Activated CD8-positive, alpha-beta memory T cell treated with anti-CD3 and anti-CD28 coated beads, Interleukin-2, amount 50 U/mL, for 48 hours (primary cell): Measurements from ENCODE around the gene PYGB.

Experiments used
- DNase-seq: peaks from one replicate; pipeline ENCODE4 v3.0.0-alpha.2; 2020

PYGB gene

DNA sequence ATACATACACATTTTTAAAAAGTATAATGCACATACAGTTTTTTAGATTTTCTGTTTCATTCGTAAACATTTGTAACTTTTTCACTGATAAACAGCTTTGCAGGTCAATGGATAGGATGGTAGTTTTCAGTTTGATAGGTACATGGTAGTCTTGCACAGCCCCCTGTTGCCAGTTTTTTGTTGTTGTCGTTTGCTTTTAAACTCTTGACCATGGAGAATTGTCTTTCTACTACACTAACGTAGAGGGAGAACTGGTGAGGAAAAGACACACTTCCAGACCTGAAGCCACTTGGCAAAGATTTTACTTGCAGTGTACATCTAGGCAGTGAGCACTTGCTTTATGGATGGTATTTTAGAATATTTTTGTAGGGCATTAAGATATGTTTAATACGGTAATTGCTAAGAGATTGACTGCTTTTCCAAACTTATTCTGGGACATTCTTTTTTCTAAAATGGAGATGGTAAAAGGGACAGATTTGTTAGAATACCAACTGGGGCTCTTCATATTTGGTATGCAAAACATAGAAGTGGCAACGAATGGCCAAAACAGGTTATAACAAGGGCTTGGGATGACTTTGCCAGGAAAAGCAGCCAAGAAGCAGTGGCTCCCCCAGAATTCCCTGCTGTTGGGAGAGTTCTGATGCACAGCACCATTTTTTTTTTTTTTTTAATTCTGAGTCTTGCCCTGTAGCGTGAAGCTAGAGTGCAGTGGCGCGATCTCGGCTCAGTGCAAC is 1.5 kb downstream of the PYGB start:
- no peak for DNase-seq

DNA sequence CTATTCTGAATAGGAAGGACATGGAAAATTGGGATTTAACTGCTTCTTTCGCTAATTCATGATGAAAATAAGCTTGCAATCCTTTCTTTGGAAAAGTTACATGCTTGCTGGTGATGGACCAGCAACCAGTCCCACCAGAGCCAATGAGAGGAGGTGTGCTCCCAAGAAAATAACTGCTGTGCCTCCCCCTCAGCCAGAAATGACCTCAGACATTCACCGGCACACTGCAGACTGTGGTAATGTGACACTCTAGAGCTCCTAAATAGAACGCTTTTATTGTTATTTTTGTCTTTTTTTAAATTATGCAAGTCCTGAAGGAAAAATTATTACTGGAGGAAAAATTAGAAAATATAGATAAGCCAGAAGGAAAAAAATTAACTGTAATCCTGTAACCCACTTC is 2.6 kb downstream of the PYGB start:
- no peak for DNase-seq

- no peak for DNase-seq
These were observed 3.1 kb downstream of the PYGB start for GRCh38 chr20:25251019-25251418.

GRCh38 chr20:25251558-25251957 is 3.7 kb downstream of the PYGB start:
- DNase-seq = no peak

DNA sequence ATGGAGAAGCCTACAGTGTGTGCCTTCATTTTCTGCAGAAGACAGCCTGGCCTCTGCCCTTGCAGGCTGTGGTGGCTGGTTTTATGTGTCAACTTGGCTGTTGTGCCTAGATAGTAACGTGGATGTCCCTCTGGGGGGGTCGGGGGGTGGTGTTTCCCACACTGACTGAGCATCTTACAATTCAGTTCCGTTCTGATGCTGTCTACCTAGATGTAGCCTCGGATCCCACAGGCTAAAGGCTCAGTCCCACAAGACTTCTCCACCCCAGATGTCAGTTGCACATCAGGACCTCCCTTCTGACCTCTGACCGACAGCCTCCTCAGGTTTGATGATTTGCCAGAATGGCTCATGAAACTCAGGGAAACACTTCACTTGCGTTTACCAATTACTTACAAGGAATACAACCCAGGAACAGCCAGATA is 4.4 kb downstream of the PYGB start:
- DNase-seq = no peak

DNA sequence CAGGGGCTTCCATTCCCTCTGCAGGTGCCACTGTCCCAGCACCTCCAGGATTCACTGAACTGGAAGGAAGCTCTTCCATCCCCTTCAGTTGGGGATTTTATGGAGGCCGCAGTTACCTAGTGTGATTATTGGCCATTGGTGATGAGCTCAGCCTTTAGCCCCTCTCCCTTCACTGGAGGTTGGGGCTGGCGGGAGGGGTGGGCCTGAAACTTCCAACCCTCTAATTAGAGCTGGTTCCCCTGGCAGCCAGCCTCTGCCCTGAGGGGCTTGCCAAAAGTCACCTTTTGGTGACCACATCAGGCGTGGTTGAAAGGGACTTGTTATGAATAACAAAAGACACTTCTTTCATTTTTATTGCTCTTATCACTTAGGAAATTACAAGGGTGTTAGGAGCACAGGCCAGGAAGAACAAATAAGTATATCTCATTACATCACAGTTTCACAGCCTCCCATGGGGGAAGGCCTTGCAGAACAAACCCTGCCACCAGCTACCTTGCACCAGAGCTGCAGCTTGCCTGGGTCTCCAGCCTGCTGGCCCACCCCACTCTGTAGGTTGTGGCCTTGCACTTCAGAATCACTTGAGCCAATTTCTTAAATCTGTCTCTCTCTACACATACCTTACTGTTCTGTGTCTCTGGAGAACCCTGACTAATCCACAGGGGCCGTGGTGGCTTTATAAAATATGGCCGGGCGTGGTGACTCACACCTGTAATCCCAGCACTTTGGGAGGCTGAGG is 5.0 kb downstream of the PYGB start:
- peak; percentile 46 for DNase-seq

- no peak for DNase-seq
These were observed 5.9 kb downstream of the PYGB start for GRCh38 chr20:25253606-25254275.

DNA sequence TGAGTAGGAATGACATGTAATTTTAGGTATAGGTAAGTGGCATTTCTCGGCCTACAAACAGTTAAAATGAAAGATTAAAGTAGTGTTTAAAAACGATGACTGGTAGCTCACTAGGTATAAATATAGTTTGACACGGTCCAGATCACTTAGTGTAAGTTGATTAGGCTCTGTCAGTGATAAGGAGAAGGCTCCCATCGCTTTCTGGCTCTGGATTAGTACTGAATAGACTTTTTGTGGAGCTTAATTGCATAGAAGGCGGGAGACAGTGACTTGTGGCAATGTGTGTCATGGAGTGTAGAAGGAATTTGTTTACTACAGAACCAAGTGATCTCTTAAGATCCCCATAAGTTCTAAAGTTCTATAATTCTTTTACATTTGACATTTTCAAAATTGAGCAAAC is 6.7 kb downstream of the PYGB start:
- no peak for DNase-seq

- DNase-seq = no peak
These were observed 7.2 kb downstream of the PYGB start for GRCh38 chr20:25254986-25255680.

GRCh38 chr20:25256226-25256859 is 8.5 kb downstream of the PYGB start:
- no peak for DNase-seq

GRCh38 chr20:25257130-25257529 is 9.2 kb downstream of the PYGB start:
- DNase-seq = peak; percentile 39

DNA sequence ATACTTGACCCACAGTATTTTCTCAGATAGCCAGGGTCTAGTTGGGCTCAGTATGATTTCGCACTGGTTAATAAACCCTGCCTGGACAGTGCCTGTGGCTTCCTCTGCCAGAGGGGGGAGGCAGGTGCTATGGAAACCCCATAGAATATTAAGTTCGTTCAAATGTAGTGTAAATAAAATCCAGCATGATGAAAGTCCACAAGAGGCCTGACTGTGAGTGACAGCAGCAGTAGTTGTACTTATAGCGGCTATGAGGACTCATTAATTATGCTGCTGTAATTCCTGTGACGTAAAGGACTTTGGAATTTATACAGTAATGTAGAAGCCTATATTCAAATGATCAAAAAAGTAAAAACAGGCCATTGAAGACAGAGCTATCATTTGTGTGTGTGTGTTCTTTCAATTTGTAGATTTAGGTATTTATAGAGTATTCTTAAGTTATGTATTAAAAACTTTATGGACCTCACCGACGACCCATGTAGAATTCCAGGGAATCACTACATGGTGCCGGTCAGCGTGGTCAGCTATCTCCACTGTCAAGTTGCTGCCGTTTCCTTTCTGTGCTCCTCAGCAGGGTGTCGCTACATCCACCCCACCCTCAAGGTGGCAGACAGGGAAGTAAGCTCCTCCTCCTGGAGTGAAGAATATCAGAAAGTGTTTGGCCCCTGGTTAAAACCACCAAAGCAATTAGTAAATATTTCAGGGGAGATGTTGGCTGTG is 10.0 kb downstream of the PYGB start:
- DNase-seq = peak; percentile 30

DNA sequence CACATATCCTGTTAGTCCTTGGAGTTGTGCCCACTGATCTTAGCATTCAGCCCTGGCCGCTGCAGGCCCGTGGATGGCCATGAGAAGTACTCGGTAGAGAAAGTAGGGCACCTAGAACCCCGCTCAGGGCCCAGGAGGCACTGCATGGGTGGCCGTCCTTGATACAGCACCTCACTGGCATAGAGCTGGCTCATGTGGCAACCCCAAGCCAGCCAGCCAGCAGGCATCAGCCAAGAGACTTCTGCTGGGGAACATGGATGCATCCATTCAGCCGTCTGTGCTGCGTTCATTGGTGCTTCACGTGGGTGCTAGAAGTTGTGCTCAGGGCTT is 10.6 kb downstream of the PYGB start:
- DNase-seq = peak; percentile 43

GRCh38 chr20:25258828-25259227 is 10.9 kb downstream of the PYGB start:
- DNase-seq = peak; percentile 33

DNA sequence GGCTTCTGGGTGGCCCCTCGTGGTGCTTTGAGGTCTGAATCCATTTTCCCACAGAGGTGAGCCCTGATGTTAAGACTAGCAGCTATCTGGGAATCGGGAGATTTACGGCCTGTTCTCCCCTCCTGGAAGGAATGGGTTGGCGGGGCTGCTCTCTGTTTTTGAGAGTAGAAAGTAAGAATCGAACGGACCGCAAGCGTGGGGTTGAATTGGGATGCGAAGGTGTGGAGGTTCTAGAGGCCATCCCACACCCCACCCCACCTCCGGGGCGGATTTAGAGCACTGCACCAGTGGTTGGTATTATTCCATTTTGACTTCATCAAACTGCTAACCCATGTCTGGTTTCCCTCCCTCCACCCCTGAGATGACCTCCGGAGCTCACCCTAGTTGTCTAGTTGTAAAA is 11.5 kb downstream of the PYGB start:
- DNase-seq = peak; percentile 48

GRCh38 chr20:25259788-25260254 is 11.9 kb downstream of the PYGB start:
- peak; percentile 45 for DNase-seq

DNA sequence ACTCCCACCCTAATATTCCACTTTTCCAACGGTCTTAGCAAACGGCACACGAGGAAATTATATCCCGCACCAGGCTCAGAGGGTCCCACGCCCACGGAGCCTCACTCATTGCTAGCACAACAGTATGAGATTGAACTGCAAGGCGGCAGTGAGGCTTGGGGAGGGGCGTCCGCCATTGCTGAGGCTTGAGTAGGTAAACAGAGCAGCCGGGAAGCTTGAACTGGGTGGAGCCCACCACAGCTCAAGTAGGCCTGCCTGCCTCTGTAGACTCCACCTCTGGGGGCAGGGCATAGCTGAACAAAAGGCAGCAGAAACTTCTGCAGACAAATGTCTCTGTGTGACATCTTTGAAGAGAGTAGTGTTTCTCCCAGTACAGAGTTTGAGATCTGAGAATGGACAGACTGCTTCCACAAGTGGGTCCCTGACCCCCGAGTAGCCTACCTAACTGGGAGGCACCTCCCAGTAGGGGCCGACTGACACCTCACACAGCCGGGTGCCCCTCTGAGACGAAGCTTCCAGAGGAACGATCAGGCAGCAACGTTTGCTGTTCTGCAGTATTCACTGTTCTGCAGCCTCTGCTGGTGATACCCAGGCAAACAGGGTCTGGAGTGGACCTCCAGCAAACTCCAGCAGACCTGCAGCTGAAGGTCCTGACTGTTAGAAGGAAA is 13.0 kb downstream of the PYGB start:
- DNase-seq = peak; percentile 48

- no peak for DNase-seq
These were observed 21.4 kb downstream of the PYGB start for GRCh38 chr20:25269057-25269832.

GRCh38 chr20:25269833-25270170 is 21.9 kb downstream of the PYGB start:
- DNase-seq = no peak

DNA sequence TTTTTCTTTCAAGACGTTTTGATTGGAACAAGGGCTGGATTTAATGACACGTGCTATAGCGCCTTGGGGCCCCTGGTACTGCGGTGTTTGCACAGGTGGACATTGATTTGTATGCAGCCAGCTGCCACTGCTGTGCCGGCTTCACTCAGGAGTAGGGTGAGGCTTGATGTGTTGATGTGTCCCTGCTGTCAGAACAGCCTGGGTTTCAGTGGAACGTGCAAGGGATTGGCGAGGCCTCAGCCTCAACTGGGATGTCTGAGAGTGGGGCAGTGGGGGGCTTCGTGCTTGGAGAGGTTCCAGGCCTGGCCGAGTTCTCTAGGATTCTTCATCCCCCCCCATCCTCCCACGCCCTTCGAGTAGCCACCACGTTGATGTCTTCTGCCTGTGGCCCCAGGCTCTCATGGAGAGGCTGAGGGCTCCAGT is 23.0 kb downstream of the PYGB start:
- DNase-seq = no peak
